ENCODE results near the gene DCLK3.

Gene DCLK3

GRCh38 chr3:36741285-36741684 lies 23.1 kb downstream of the DCLK3 start:
- TF ChIP-seq, protein P1, sequence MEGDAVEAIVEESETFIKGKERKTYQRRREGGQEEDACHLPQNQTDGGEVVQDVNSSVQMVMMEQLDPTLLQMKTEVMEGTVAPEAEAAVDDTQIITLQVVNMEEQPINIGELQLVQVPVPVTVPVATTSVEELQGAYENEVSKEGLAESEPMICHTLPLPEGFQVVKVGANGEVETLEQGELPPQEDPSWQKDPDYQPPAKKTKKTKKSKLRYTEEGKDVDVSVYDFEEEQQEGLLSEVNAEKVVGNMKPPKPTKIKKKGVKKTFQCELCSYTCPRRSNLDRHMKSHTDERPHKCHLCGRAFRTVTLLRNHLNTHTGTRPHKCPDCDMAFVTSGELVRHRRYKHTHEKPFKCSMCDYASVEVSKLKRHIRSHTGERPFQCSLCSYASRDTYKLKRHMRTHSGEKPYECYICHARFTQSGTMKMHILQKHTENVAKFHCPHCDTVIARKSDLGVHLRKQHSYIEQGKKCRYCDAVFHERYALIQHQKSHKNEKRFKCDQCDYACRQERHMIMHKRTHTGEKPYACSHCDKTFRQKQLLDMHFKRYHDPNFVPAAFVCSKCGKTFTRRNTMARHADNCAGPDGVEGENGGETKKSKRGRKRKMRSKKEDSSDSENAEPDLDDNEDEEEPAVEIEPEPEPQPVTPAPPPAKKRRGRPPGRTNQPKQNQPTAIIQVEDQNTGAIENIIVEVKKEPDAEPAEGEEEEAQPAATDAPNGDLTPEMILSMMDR (IDR thresholded peaks at IDR 0.05), result no peak

- TF ChIP-seq, protein P1 (IDR thresholded peaks at IDR 0.05), result no peak
Observed at GRCh38 chr3:36740787-36741186, 23.6 kb downstream of the DCLK3 start.

DNA sequence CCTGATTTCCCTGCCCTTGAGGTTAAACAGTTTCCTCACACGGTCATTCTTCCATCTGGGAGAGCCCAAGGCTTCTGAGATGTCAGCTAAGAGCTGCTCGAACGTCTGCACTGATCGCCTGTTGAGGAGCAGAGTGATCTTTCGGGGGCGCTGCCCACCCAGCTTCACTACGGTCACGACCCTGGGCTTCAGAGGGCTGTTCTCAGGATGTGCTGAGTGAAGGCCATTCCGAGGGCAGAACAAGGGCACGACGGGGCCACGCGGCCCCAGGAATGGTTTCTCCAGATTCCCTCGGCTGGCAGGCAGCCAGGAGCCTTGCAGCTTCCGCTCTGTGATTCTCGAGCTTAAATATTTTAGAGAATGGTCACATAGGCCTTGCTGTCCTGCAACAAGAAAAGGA lies 25.7 kb downstream of the DCLK3 start:
- TF ChIP-seq, protein P1 (IDR thresholded peaks at IDR 0.05), result no peak

- TF ChIP-seq, protein P1 (IDR thresholded peaks at IDR 0.05), result no peak
Observed at GRCh38 chr3:36736301-36736700, 28.1 kb downstream of the DCLK3 start.

DNA sequence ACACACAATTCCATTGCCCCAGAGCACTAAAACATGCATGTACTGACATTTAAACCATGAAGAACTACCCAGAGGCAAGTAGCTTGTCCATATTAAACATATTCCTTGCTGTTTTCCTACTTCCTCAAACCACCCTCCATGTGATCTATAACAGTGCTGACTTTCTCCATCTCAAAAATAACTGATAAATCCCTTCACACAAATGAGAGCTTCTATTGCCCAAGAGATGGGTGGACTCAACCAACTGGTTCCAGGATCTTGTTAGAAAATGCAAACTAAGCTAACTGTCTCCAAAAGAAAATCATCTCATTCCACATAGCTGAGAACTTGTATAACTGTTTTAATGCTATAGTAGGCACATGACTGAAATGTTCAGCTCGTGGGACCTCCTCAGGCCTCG lies 29.6 kb downstream of the DCLK3 start:
- TF ChIP-seq, protein P1 (IDR thresholded peaks at IDR 0.05), result no peak

- TF ChIP-seq, protein P1 (IDR thresholded peaks at IDR 0.05), result no peak
Observed at GRCh38 chr3:36733723-36734122, 30.6 kb downstream of the DCLK3 start.

DNA sequence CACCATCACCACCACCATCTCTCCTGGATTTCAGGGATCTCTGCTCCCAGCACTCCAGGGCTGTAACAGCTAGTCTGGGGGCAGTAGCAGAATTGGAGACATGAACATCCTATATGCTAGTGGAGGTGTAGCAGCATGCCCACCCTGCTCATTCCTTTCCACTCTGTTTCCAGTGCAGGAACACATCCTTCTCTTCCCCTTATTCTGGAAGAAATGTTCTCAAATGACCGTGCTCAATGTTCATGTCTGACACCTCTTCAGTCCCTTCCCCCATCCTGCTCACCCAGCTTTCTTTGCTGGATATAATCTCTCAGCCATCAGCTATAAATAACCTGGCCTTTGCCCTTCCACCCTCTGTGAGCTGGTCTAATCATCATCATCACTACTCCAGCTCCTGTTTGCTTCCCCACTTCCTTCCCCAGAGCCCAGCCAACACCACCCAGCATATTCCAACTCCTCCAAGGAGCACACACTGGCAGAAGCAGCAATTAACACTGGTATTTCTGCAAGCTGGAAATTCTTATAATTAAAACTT lies 31.1 kb downstream of the DCLK3 start:
- TF ChIP-seq, protein P1 (IDR thresholded peaks at IDR 0.05), result no peak

DNA sequence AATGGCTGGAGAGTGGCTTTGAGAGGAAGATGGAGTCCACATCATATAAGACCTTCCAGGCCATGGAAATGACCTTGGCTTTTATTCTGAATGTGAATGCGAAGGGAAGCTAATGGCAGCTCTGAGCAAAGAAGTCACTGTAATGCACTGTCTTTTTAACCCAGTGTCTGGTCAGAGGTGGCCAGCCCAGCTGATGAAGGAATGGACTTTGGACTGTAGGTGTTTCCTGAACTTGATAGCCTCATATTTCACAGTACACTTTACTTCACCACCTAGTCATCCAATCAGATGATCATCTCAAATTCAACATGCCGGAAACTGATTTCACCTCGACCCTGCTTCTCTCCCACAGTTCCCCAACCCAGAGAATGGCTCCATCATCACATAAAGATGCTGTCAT lies 33.4 kb downstream of the DCLK3 start:
- TF ChIP-seq, protein P1 (IDR thresholded peaks at IDR 0.05), result no peak
